KBM-7 (cell line): Measurements from ENCODE around the gene MAK.
"Not testable (repeated sequence)": the region's sequence is repeated elsewhere in the genome, so short reads cannot be mapped to it uniquely, and the experiment has no call there.

Experiments
- DNase-seq: peaks from one replicate; pipeline ENCODE4 v3.0.0-alpha.2; 2015
- in situ Hi-C: fragments of 300-500 bp; cut with MboI; formaldehyde crosslinking; loops from 2 replicates; pipeline ENCODE4 v1.14.3; 2020; ENCODE audit warnings: low sequenced_read_pairs, low pct_unique_long_range_greater_than_20kb, mixed read lengths

The MAK gene

GRCh38 chr6:10742251-10742650 is 96.1 kb downstream of the MAK start:
- no peak for DNase-seq
- in situ Hi-C loops: no loop called here

DNA sequence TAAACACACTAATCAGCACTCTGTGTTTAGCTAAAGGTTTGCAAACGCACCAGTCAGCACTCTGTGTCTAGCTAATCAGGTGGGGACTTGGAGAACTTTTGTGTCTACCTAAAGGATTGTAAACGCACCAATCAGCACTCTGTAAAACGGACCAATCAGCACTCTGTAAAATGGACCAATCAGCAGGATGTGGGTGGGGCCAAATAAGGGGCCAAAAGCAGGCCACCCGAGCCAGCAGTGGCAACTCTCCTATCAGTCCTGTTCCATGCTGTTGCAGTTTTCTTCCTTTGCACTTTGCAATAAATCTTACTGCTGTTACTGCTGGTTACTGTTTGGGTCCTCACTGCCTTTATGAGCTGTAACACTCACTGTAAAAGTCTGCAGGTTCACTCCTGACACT is 96.7 kb downstream of the MAK start:
- in situ Hi-C loops, DNase-seq: not testable (repeated sequence)

GRCh38 chr6:10740061-10740460 is 98.3 kb downstream of the MAK start:
- DNase-seq: no peak
- in situ Hi-C loops: no loop called here

DNA sequence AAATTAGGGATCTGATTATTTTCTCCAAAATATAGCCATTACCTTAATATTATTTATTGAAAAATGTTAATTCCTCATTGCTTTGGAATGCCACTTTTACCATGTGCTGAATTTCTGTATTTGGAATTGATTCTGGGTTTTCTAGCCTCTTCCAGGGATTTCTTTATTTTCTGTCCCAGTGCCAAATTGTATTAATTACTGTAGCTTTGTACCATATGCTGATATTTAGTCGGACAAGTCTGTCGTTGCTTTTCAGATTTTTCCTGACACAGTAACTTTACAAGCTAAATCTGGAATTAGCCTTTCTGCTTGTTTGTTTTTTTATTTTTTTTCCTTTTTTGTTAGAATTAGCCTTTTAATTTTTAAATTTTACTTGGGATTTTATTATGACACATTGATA is 101.6 kb downstream of the MAK start:
- in situ Hi-C loops: no loop called here
- DNase-seq: no peak

- no peak for DNase-seq
- in situ Hi-C loops: no loop called here
Observed at GRCh38 chr6:10733863-10734262, 104.5 kb downstream of the MAK start.

GRCh38 chr6:10733151-10733715 is 105.1 kb downstream of the MAK start:
- in situ Hi-C loops: no loop called here

GRCh38 chr6:10730254-10730653 is 108.1 kb downstream of the MAK start:
- in situ Hi-C loops: no loop called here
- peak; percentile 87 for DNase-seq

More at GRCh38 chr6:10733151-10733715, 105.1 kb downstream of the MAK start:
- DNase-seq: peak; percentile 92

DNA sequence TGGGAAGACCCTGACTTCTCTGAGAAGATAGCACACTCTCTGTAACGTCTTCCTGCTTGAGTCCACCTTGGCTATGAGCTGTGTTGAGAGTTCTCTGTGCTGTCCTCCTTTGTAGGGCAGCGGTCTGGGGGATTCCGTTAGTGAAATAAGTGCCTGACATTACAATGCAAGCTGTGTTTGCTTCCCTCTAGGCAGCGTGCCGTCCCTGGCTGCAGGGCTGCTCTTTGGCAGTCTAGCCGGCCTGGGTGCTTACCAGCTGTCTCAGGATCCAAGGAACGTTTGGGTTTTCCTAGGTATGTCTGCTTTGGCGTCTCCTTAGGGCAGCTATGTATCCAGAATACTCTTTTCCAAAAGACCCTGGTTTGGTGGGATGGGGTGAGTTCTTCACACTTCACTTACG is 112.6 kb downstream of the MAK start:
- in situ Hi-C loops: no loop called here
- DNase-seq: no peak

DNA sequence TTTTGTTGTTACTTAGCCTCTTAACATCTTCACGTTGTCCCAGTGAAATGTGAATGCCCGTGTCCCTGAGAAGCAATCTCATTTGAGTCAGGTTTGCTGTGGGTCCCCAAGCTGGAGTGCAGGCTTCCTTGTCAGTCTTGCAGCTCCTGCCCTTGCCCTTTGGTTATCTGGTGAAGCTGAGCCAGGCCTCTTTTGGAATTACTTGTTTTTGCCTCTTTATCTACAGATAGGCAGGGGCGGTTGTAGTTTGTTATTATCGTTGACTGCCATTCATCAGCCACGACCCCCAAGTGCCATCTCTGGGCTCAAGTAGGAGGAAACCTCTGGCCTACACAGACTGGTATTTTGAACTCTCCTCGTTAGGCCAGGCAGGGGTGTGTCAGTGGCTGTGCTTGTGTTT is 113.3 kb downstream of the MAK start:
- DNase-seq: no peak
- in situ Hi-C loops: no loop called here

GRCh38 chr6:10723567-10723881 is 114.8 kb downstream of the MAK start:
- in situ Hi-C loops: no loop called here
- DNase-seq: no peak

GRCh38 chr6:10722820-10723566 is 115.3 kb downstream of the MAK start, which contains the start of gene TMEM14C:
TSS of gene TMEM14C (plus strand) at chr6:10723070. CDS start at chr6:10724614, 1,544 bp downstream.
- DNase-seq: peak; percentile 95

DNA sequence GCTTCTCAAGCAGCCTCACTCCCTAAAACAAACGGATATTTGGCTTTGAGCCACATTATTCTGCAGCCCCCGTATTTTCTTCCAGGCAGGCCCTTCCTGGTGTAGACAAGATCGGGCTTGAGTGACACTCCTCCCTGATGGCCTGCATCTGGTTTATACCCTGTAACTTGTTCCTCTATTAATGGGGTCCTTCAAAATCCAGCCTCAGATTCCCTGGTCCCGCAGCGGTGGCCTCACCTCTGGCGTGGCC is 115.8 kb downstream of the MAK start:
- in situ Hi-C loops: no loop called here
- DNase-seq: no peak

More at GRCh38 chr6:10722820-10723566, 115.3 kb downstream of the MAK start, which contains the start of gene TMEM14C:
- in situ Hi-C loops: no loop called here

GRCh38 chr6:10721850-10722569 is 116.3 kb downstream of the MAK start:
- no peak for DNase-seq
- in situ Hi-C loops: no loop called here

GRCh38 chr6:10720960-10721849 is 117.1 kb downstream of the MAK start:
- peak; percentile 33 for DNase-seq

GRCh38 chr6:10720265-10720959 is 117.9 kb downstream of the MAK start:
- in situ Hi-C loops: no loop called here
- peak; percentile 88 for DNase-seq

More at GRCh38 chr6:10720960-10721849, 117.1 kb downstream of the MAK start:
- in situ Hi-C loops: not testable (repeated sequence)

DNA sequence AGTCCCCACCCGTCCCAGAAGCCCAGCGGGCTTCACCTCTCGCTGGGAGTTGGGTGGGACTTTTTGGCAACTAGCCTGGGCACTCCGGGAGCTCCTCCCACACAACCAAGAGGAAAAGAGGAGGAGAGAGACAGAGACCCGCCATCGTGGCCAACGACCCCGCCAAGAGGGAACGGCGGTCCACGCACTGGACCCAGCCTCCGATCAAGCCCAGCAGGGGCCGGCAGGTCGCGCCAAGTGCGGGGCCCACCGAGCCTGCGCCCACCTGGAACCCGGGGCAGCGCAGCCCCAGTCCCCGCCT is 118.4 kb downstream of the MAK start:
- no peak for DNase-seq
- in situ Hi-C loops: no loop called here

GRCh38 chr6:10719296-10719963 is 118.9 kb downstream of the MAK start:
- in situ Hi-C loops: no loop called here
- peak; percentile 75 for DNase-seq

DNA sequence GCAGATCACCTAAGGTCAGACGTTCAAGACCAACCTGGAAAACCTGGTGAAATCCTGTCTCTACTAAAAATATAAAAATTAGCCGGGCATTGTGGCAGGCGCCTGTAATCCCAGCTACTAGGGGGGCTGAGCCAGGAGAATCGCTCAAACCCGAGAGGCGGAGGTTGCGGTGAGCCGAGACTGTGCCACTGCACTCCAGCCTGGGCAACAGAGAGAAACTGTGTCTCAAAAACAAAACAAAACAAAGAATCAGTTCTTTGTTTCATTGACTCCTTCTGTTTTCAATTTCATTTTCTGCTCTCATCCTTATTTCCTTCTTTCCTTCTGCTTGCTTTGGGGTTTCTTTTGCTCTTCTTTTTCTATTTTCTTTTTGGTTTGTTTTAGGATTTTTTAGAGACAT is 124.4 kb downstream of the MAK start:
- no peak for DNase-seq
- in situ Hi-C loops: no loop called here
